Measurements from ENCODE around the gene DDA1.

- TF ChIP-seq CTCF (IDR thresholded peaks at IDR 0.05; ENCODE audit: insufficient read depth, low read length) (no peak), REST (IDR thresholded peaks at IDR 0.05; ENCODE audit: insufficient replicate concordance, low read depth) (no peak), GABPA (IDR thresholded peaks at IDR 0.05; ENCODE audit: low read depth) (no peak), POLR2AphosphoS5 (IDR thresholded peaks at IDR 0.05; ENCODE audit: low read depth) (no peak)
These were observed 8.3 kb upstream of the DDA1 start for GRCh38 chr19:17300992-17301619.

Measured in HL-60 (cell line).